Prostate gland (tissue), 2 donors: ENCODE data around the gene UNC5A.

Experiments used
- CTCF ChIP-seq, 4 experiments: fragments of 200-600 bp in 2 of 4; fragments of 450-650 bp in 2 of 4; sonication (generic) in 2 of 4; IDR thresholded peaks; 1 replicate in 3 of 4; 2 replicates in 1 of 4; pipeline ENCODE4 v1.5.1; 2016 to 2019; ENCODE audit warnings: antibody characterized with exemption in 4 of 4, mild to moderate bottlenecking in 2 of 4, moderate library complexity in 2 of 4
- POLR2A ChIP-seq: fragments of 450-650 bp; IDR thresholded peaks from one replicate; pipeline ENCODE4 v1.6.1; 2016; ENCODE audit warnings: antibody characterized with exemption, mild to moderate bottlenecking
- POLR2AphosphoS5 ChIP-seq: sonication (generic); formaldehyde crosslinking; IDR thresholded peaks from one replicate; pipeline ENCODE4 v1.6.1; 2017; ENCODE audit warnings: antibody characterized with exemption

DNA sequence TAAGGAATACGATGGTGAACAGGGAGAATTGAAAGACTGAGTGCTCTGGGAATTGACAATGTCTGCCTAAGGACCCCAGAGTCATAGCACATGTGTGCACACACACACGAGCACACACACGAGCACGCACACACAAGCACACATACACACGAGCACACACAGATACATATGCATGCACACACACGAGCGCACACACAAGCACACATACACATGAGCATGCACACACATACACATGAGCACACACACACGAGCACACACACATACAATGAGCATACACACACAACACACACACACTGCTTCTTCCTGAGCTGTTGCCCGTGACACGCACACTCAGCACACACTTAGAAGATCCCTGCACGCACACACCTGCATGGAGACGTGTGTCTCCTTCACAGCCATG lies 10.9 kb upstream of the UNC5A start:
- TF ChIP-seq CTCF (IDR thresholded peaks at IDR 0.05) = no peak
- TF ChIP-seq POLR2A = no peak
- no peak for TF ChIP-seq POLR2AphosphoS5
